Stomach (tissue), 4 donors: Measurements from ENCODE around the gene CHCHD3.

ENCODE experiments used
- EP300 ChIP-seq: sonication (generic); formaldehyde crosslinking; IDR thresholded peaks from one replicate; pipeline ENCODE4 v1.6.1; 2017; ENCODE audit warnings: antibody characterized with exemption
- POLR2A ChIP-seq, 4 donors: fragments of 450-650 bp; IDR thresholded peaks; one replicate each; pipeline ENCODE4 v1.6.1; 2016; ENCODE audit warnings: antibody characterized with exemption in 4 of 4, control low read depth in 2 of 4, mild to moderate bottlenecking in 1 of 4, moderate library complexity in 1 of 4
- POLR2AphosphoS5 ChIP-seq, 3 donors: sonication (generic); formaldehyde crosslinking; IDR thresholded peaks; one replicate each; pipeline ENCODE4 v1.6.1; 2016; ENCODE audit warnings: antibody characterized with exemption in 3 of 3
- TF ChIP-seq, protein P1 (sequence below), 7 experiments: fragments of 450-650 bp in 4 of 7; fragments of 200-600 bp in 3 of 7; sonication (generic) in 3 of 7; IDR thresholded peaks; one replicate each; pipeline ENCODE4 v1.5.1; 2016 to 2019; ENCODE audit warnings: antibody characterized with exemption in 7 of 7, control low read depth in 2 of 7, mild to moderate bottlenecking in 1 of 7

DNA sequence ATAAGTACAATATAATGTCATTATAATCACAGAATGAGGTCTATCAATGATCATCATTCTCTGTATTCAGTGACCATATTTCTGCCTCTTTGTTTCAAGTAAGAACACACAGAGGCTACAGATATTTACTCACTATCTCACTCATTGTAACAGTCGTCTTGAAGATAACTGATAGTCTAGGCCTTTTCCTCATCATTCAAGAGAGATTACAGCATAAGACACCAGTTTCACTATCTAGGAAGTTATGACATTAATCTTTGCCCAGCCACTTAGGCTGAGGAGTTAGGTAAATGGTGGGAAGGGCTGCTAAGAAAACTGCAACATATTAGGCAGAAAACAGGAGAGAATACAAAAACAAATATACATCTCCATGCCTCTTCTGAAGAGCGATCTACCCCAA is 125.3 kb downstream of the CHCHD3 start:
- TF ChIP-seq, protein P1, sequence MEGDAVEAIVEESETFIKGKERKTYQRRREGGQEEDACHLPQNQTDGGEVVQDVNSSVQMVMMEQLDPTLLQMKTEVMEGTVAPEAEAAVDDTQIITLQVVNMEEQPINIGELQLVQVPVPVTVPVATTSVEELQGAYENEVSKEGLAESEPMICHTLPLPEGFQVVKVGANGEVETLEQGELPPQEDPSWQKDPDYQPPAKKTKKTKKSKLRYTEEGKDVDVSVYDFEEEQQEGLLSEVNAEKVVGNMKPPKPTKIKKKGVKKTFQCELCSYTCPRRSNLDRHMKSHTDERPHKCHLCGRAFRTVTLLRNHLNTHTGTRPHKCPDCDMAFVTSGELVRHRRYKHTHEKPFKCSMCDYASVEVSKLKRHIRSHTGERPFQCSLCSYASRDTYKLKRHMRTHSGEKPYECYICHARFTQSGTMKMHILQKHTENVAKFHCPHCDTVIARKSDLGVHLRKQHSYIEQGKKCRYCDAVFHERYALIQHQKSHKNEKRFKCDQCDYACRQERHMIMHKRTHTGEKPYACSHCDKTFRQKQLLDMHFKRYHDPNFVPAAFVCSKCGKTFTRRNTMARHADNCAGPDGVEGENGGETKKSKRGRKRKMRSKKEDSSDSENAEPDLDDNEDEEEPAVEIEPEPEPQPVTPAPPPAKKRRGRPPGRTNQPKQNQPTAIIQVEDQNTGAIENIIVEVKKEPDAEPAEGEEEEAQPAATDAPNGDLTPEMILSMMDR (IDR thresholded peaks at IDR 0.05) = no peak
- no peak for TF ChIP-seq POLR2A (IDR thresholded peaks at IDR 0.05)
- TF ChIP-seq POLR2AphosphoS5 (IDR thresholded peaks at IDR 0.05) = no peak
- TF ChIP-seq EP300 = no peak
